HEK293 (cell line): ENCODE results near the gene JPH3.

ENCODE experiments used
- CTCF ChIA-PET: fragments of 350-600 bp; formaldehyde crosslinking; extraction: SDS; loops from one replicate; lab custom pipeline; 2021; ENCODE audit warnings: antibody characterized with exemption; lab: Yijun Ruan, JAX
- POLR2A ChIA-PET: fragments of 300-600 bp; formaldehyde crosslinking; extraction: SDS; loops from one replicate; lab custom pipeline; 2020; ENCODE audit warnings: antibody characterized with exemption, inconsistent platforms; lab: Yijun Ruan, JAX
- H3K27ac ChIP-seq: fragments of 200-500 bp; sonication (Bioruptor generic); 2 replicates; pipeline ENCODE4 v1.5.1; 2014; ENCODE audit warnings: low read depth, low read length, control low read depth, inconsistent platforms; ENCODE audit errors: extremely low read depth
- H3K36me3 ChIP-seq, 2 experiments: fragments of 200-500 bp in 1 of 2; sonication (Bioruptor generic) in 1 of 2; 1 replicate in 1 of 2; 2 replicates in 1 of 2; pipeline ENCODE4 v1.5.1; 2014 to 2017; ENCODE audit warnings: inconsistent platforms in 2 of 2, low read length in 2 of 2; ENCODE audit not compliant: control insufficient read depth in 2 of 2, insufficient read depth in 1 of 2
- H3K4me1 ChIP-seq: fragments of 200-500 bp; sonication (Bioruptor generic); 2 replicates; pipeline ENCODE4 v1.5.1; 2014; ENCODE audit warnings: mild to moderate bottlenecking, low read length, inconsistent platforms; ENCODE audit not compliant: control insufficient read depth, insufficient read depth
- H3K4me3 ChIP-seq: 2 replicates; pipeline ENCODE4 v1.5.1; 2011; ENCODE audit warnings: low read depth, mild to moderate bottlenecking, control low read depth, low read length, moderate library complexity
- H3K9me3 ChIP-seq: fragments of 200-500 bp; sonication (Bioruptor generic); 2 replicates; pipeline ENCODE4 v1.5.1; 2014; ENCODE audit warnings: low read depth, low read length, inconsistent platforms; ENCODE audit not compliant: control insufficient read depth, insufficient read depth
- GFI1B ChIP-seq: fragments of 450-650 bp; formaldehyde crosslinking; IDR thresholded peaks from 2 replicates; pipeline ENCODE4 v1.5.1; 2016; ENCODE audit warnings: missing biosample characterization, missing genetic modification characterization
- GLI4 ChIP-seq: fragments of 450-650 bp; formaldehyde crosslinking; IDR thresholded peaks from 2 replicates; pipeline ENCODE4 v1.5.1; 2016; ENCODE audit warnings: missing biosample characterization, missing genetic modification characterization
- INSM2 ChIP-seq: fragments of 450-650 bp; formaldehyde crosslinking; IDR thresholded peaks from 2 replicates; pipeline ENCODE4 v1.5.1; 2016; ENCODE audit warnings: missing biosample characterization, missing genetic modification characterization
- MYNN ChIP-seq: fragments of 450-650 bp; formaldehyde crosslinking; IDR thresholded peaks from 2 replicates; pipeline ENCODE4 v1.5.1; 2016; ENCODE audit warnings: missing biosample characterization, missing genetic modification characterization, borderline replicate concordance
- SCRT1 ChIP-seq: fragments of 450-650 bp; formaldehyde crosslinking; IDR thresholded peaks from 2 replicates; pipeline ENCODE4 v1.5.1; 2016; ENCODE audit warnings: missing biosample characterization, missing genetic modification characterization, borderline replicate concordance
- ZBTB20 ChIP-seq: fragments of 450-650 bp; formaldehyde crosslinking; IDR thresholded peaks from 2 replicates; pipeline ENCODE4 v1.5.1; 2016; ENCODE audit warnings: missing biosample characterization, missing genetic modification characterization
- ZNF140 ChIP-seq: fragments of 450-650 bp; formaldehyde crosslinking; IDR thresholded peaks from 2 replicates; pipeline ENCODE4 v1.5.1; 2016; ENCODE audit warnings: missing biosample characterization, missing genetic modification characterization
- ZNF221 ChIP-seq: fragments of 450-650 bp; formaldehyde crosslinking; IDR thresholded peaks from 2 replicates; pipeline ENCODE4 v1.5.1; 2017; ENCODE audit warnings: missing biosample characterization, missing genetic modification characterization, borderline replicate concordance
- ZNF23 ChIP-seq: fragments of 450-650 bp; formaldehyde crosslinking; IDR thresholded peaks from 2 replicates; pipeline ENCODE4 v1.5.1; 2016; ENCODE audit warnings: missing biosample characterization, missing genetic modification characterization, borderline replicate concordance
- ZNF350 ChIP-seq: fragments of 450-650 bp; formaldehyde crosslinking; IDR thresholded peaks from 2 replicates; pipeline ENCODE4 v1.5.0; 2017; ENCODE audit warnings: missing biosample characterization, mild to moderate bottlenecking, missing genetic modification characterization
- ZNF404 ChIP-seq: fragments of 450-650 bp; formaldehyde crosslinking; IDR thresholded peaks from 2 replicates; pipeline ENCODE4 v1.5.1; 2017; ENCODE audit warnings: missing biosample characterization, missing genetic modification characterization
- ZNF501 ChIP-seq: fragments of 450-650 bp; formaldehyde crosslinking; IDR thresholded peaks from 2 replicates; pipeline ENCODE4 v1.5.1; 2016; ENCODE audit warnings: missing biosample characterization, missing genetic modification characterization
- ZNF548 ChIP-seq: fragments of 450-650 bp; formaldehyde crosslinking; IDR thresholded peaks from 2 replicates; pipeline ENCODE4 v1.5.1; 2016; ENCODE audit warnings: missing biosample characterization, missing genetic modification characterization
- ZNF571 ChIP-seq: fragments of 450-650 bp; formaldehyde crosslinking; IDR thresholded peaks from 2 replicates; pipeline ENCODE4 v1.5.0; 2017; ENCODE audit warnings: missing biosample characterization, missing genetic modification characterization
- ZNF768 ChIP-seq: fragments of 450-650 bp; formaldehyde crosslinking; IDR thresholded peaks from 2 replicates; pipeline ENCODE4 v1.5.1; 2018; ENCODE audit warnings: missing biosample characterization, mild to moderate bottlenecking, missing genetic modification characterization
- ZSCAN23 ChIP-seq: fragments of 450-650 bp; formaldehyde crosslinking; IDR thresholded peaks from 2 replicates; pipeline ENCODE4 v1.5.1; 2016; ENCODE audit warnings: missing biosample characterization, missing genetic modification characterization
- TF ChIP-seq, protein P1 (sequence below): fragments of 450-650 bp; formaldehyde crosslinking; IDR thresholded peaks from 2 replicates; pipeline ENCODE4 v1.5.1; 2016; ENCODE audit warnings: missing biosample characterization, missing genetic modification characterization
- TF ChIP-seq, protein P2 (sequence below): fragments of 450-650 bp; formaldehyde crosslinking; IDR thresholded peaks from 2 replicates; pipeline ENCODE4; 2016; ENCODE audit warnings: missing biosample characterization, missing genetic modification characterization
- TF ChIP-seq, protein P3 (sequence below): fragments of 450-650 bp; IDR thresholded peaks from 2 replicates; pipeline ENCODE4 v1.5.1; 2018; ENCODE audit warnings: missing biosample characterization, missing genetic modification characterization
- TF ChIP-seq, protein P4 (sequence below): fragments of 450-650 bp; formaldehyde crosslinking; IDR thresholded peaks from 2 replicates; pipeline ENCODE4 v1.5.1; 2016; ENCODE audit warnings: missing biosample characterization, missing genetic modification characterization

Gene JPH3

GRCh38 chr16:87707714-87708580 lies 105.6 kb downstream of the JPH3 start (continued):
- TF ChIP-seq, protein P1, sequence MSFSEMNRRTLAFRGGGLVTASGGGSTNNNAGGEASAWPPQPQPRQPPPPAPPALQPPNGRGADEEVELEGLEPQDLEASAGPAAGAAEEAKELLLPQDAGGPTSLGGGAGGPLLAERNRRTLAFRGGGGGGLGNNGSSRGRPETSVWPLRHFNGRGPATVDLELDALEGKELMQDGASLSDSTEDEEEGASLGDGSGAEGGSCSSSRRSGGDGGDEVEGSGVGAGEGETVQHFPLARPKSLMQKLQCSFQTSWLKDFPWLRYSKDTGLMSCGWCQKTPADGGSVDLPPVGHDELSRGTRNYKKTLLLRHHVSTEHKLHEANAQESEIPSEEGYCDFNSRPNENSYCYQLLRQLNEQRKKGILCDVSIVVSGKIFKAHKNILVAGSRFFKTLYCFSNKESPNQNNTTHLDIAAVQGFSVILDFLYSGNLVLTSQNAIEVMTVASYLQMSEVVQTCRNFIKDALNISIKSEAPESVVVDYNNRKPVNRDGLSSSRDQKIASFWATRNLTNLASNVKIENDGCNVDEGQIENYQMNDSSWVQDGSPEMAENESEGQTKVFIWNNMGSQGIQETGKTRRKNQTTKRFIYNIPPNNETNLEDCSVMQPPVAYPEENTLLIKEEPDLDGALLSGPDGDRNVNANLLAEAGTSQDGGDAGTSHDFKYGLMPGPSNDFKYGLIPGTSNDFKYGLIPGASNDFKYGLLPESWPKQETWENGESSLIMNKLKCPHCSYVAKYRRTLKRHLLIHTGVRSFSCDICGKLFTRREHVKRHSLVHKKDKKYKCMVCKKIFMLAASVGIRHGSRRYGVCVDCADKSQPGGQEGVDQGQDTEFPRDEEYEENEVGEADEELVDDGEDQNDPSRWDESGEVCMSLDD (tag by site-specific recombination) = no peak
- TF ChIP-seq ZNF221 (tag by site-specific recombination) (no peak), ZNF404 (tag by site-specific recombination) (no peak), ZNF548 (tag by site-specific recombination) (no peak), SCRT1 (tag by site-specific recombination) (no peak), ZNF571 (no peak), ZBTB20 (tag by site-specific recombination) (no peak)

DNA sequence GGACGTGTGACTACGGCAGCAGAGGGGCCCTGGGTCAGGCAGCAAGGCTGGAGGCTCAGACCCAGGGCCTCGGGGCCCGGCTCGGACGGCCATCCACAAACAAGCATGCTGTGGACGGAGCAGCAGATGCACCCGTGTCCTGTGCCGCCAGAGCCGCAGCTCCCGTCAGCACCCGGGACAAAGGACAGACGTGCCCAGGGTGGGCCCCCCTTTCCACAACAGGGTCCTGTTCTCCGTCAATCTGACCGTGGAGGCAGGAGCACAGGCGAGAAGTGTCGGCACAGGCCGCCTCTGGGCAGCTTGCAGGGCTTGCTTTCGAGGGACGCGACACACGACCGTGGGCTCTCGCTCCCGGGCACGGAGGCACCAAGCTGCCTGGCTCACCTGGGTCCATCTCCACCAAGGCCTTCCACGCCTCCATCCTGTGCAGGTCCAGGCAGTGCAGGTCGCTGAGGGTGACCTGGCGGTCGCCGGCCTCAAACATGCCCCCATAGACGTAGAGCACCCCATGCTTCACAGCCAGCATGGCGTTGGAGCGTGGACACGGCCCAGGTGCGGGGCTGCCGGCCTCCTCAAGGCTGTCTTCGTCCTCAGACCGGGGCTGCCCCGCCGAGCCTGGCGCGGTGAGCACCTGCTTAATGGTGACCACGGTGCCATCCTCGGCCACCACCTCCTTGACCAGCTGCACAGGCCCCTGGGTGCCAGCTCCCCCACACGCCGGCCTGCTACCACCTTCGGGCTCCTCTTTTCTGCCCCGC lies 106.8 kb downstream of the JPH3 start:
- Histone ChIP-seq H3K4me1 (no peaks in the 10 kb centered on the region), H3K4me3 (no peak overlapping the region), H3K27ac (no peak overlapping the region), H3K36me3 (peaks cover 0 to 65% of the 10 kb centered on the region in 2 experiments; a peak in 2 of 3 replicates), H3K9me3 (no peaks in the 10 kb centered on the region)
- TF ChIP-seq INSM2 (tag by site-specific recombination) = no peak
- no peak for TF ChIP-seq MYNN (tag by site-specific recombination)
- no peak for TF ChIP-seq ZNF768 (tag by site-specific recombination)
- ChIA-PET CTCF (no interaction called here), POLR2A (no interaction called here)

DNA sequence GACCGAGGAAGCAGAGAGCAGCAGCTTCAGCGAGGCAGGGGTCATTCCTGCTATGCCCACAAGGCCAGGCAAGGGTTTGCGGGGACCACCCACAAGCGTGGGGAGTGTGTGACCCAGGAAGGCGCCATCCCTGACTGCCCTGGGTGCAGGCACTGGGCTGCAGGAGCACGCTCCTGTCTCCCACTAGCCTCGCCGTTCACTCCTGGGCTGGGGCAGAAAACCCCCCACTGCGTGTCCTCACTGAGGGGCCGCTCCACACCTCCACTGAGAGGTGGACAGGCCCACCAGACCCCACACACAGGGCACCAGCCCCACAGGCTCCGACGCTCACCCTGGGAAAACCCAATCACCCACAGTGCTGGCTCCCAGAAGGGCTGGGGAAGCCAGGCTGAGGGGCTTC lies 107.4 kb downstream of the JPH3 start:
- no peaks in the 10 kb centered on the region for H3K9me3 ChIP-seq
- no peak overlapping the region for H3K4me3 ChIP-seq
- no peaks in the 10 kb centered on the region for H3K4me1 ChIP-seq
- POLR2A ChIA-PET = interaction anchor here (0.9 kb wide), 1 partner anchor 24 kb away, joined by 3 read pairs; no protein-coding TSS in a partner anchor
- peaks cover 0 to 70% of the 10 kb centered on the region in 2 experiments; a peak in 2 of 3 replicates for H3K36me3 ChIP-seq
- no peak overlapping the region for H3K27ac ChIP-seq
- CTCF ChIA-PET = interaction anchor here (0.9 to 1.2 kb wide), 2 partner anchors 73 to 140 kb away, joined by 4 read pairs; no protein-coding TSS in a partner anchor
- no peak for TF ChIP-seq ZNF140 (tag by site-specific recombination)
- no peak for TF ChIP-seq ZNF350
- TF ChIP-seq ZNF23 (tag by site-specific recombination) = no peak
- no peak for TF ChIP-seq GLI4 (tag by site-specific recombination)
- TF ChIP-seq ZNF404 (tag by site-specific recombination) = no peak
- TF ChIP-seq, protein P2, sequence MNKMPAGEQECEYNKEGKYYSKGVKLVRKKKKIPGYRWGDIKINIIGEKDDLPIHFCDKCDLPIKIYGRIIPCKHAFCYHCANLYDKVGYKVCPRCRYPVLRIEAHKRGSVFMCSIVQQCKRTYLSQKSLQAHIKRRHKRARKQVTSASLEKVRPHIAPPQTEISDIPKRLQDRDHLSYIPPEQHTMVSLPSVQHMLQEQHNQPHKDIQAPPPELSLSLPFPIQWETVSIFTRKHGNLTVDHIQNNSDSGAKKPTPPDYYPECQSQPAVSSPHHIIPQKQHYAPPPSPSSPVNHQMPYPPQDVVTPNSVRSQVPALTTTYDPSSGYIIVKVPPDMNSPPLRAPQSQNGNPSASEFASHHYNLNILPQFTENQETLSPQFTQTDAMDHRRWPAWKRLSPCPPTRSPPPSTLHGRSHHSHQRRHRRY = no peak
- no peak for TF ChIP-seq ZNF501 (tag by site-specific recombination)
- TF ChIP-seq, protein P3, sequence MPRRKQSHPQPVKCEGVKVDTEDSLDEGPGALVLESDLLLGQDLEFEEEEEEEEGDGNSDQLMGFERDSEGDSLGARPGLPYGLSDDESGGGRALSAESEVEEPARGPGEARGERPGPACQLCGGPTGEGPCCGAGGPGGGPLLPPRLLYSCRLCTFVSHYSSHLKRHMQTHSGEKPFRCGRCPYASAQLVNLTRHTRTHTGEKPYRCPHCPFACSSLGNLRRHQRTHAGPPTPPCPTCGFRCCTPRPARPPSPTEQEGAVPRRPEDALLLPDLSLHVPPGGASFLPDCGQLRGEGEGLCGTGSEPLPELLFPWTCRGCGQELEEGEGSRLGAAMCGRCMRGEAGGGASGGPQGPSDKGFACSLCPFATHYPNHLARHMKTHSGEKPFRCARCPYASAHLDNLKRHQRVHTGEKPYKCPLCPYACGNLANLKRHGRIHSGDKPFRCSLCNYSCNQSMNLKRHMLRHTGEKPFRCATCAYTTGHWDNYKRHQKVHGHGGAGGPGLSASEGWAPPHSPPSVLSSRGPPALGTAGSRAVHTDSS (tag by site-specific recombination) = no peak
- TF ChIP-seq ZBTB20 (tag by site-specific recombination) = no peak
- no peak for TF ChIP-seq ZSCAN23
- TF ChIP-seq GFI1B (tag by site-specific recombination) = no peak
- TF ChIP-seq, protein P4, sequence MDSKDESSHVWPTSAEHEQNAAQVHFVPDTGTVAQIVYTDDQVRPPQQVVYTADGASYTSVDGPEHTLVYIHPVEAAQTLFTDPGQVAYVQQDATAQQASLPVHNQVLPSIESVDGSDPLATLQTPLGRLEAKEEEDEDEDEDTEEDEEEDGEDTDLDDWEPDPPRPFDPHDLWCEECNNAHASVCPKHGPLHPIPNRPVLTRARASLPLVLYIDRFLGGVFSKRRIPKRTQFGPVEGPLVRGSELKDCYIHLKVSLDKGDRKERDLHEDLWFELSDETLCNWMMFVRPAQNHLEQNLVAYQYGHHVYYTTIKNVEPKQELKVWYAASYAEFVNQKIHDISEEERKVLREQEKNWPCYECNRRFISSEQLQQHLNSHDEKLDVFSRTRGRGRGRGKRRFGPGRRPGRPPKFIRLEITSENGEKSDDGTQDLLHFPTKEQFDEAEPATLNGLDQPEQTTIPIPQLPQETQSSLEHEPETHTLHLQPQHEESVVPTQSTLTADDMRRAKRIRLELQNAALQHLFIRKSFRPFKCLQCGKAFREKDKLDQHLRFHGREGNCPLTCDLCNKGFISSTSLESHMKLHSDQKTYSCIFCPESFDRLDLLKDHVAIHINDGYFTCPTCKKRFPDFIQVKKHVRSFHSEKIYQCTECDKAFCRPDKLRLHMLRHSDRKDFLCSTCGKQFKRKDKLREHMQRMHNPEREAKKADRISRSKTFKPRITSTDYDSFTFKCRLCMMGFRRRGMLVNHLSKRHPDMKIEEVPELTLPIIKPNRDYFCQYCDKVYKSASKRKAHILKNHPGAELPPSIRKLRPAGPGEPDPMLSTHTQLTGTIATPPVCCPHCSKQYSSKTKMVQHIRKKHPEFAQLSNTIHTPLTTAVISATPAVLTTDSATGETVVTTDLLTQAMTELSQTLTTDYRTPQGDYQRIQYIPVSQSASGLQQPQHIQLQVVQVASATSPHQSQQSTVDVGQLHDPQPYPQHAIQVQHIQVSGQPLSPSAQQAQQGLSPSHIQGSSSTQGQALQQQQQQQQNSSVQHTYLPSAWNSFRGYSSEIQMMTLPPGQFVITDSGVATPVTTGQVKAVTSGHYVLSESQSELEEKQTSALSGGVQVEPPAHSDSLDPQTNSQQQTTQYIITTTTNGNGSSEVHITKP (tag by site-specific recombination) = no peak
